ENCODE data around the gene PLCL1.

The PLCL1 gene

GRCh38 chr2:197964720-197965119 lies 160.3 kb downstream of the PLCL1 start:
- no peak for DNase-seq

GRCh38 chr2:197965756-197966155 lies 161.4 kb downstream of the PLCL1 start:
- no peak for DNase-seq

- DNase-seq, result no peak
These were observed 165.0 kb downstream of the PLCL1 start for GRCh38 chr2:197969391-197969893.

- no peak for DNase-seq
These were observed 167.7 kb downstream of the PLCL1 start for GRCh38 chr2:197972061-197972460.

- DNase-seq, result no peak
These were observed 168.2 kb downstream of the PLCL1 start for GRCh38 chr2:197972587-197972986.

- no peak for DNase-seq
These were observed 169.4 kb downstream of the PLCL1 start for GRCh38 chr2:197973772-197974171.

- DNase-seq, result no peak
These were observed 171.6 kb downstream of the PLCL1 start for GRCh38 chr2:197975931-197976519.

- DNase-seq, result no peak
These were observed 174.6 kb downstream of the PLCL1 start for GRCh38 chr2:197978971-197979370.

GRCh38 chr2:197982565-197982964 lies 178.2 kb downstream of the PLCL1 start:
- no peak for DNase-seq

GRCh38 chr2:197985029-197985638 lies 180.7 kb downstream of the PLCL1 start:
- DNase-seq, result no peak

GRCh38 chr2:197986977-197987376 lies 182.6 kb downstream of the PLCL1 start:
- no peak for DNase-seq

GRCh38 chr2:197990356-197990755 lies 186.0 kb downstream of the PLCL1 start:
- DNase-seq, result no peak

GRCh38 chr2:197992482-197993133 lies 188.2 kb downstream of the PLCL1 start:
- DNase-seq, result no peak

GRCh38 chr2:197993363-197993762 lies 189.0 kb downstream of the PLCL1 start:
- DNase-seq, result no peak

- no peak for DNase-seq
These were observed 189.4 kb downstream of the PLCL1 start for GRCh38 chr2:197993830-197994229.

GRCh38 chr2:197994751-197995150 lies 190.4 kb downstream of the PLCL1 start:
- DNase-seq, result no peak

- no peak for DNase-seq
These were observed 192.2 kb downstream of the PLCL1 start for GRCh38 chr2:197996583-197996982.

GRCh38 chr2:197997083-197997541 lies 192.7 kb downstream of the PLCL1 start:
- DNase-seq, result no peak

- DNase-seq, result no peak
These were observed 194.3 kb downstream of the PLCL1 start for GRCh38 chr2:197998702-197999101.

- no peak for DNase-seq
These were observed 196.0 kb downstream of the PLCL1 start for GRCh38 chr2:198000417-198000816.

- DNase-seq, result no peak
These were observed 199.8 kb downstream of the PLCL1 start for GRCh38 chr2:198004173-198004572.

GRCh38 chr2:198004921-198005829 lies 200.8 kb downstream of the PLCL1 start:
- no peak for DNase-seq

- DNase-seq, result no peak
These were observed 202.3 kb downstream of the PLCL1 start for GRCh38 chr2:198006733-198007132.
